Lower lobe of right lung (tissue), 2 donors: ENCODE data around the gene PPIL6. TPM values are rescaled to one million over a fixed set of nuclear protein-coding genes. Genes with fewer than 3 reads are reported as not detected.

Experiments
- ATAC-seq, 2 donors: fragments of 200-7000 bp; cut with Tn5 transposase; one replicate each; pipeline ENCODE4 v1.9.1; 2020 to 2022; ENCODE audit warnings: mild to moderate bottlenecking in 2 of 2, moderate library complexity in 2 of 2
- DNase-seq: peaks from one replicate; pipeline ENCODE4 v3.0.0-alpha.2; 2020
- H3K27ac ChIP-seq: fragments of 200-600 bp; one replicate; pipeline ENCODE4 v1.8.0; 2022
- H3K27me3 ChIP-seq: fragments of 200-600 bp; one replicate; pipeline ENCODE4 v1.8.0; 2022; ENCODE audit warnings: low read depth
- H3K36me3 ChIP-seq: fragments of 200-600 bp; one replicate; pipeline ENCODE4 v1.8.0; 2022; ENCODE audit warnings: mild to moderate bottlenecking
- H3K4me1 ChIP-seq: fragments of 200-600 bp; one replicate; pipeline ENCODE4 v1.8.0; 2022
- H3K4me3 ChIP-seq: fragments of 200-600 bp; one replicate; pipeline ENCODE4 v1.8.0; 2022; ENCODE audit warnings: mild to moderate bottlenecking
- H3K9me3 ChIP-seq: fragments of 200-600 bp; one replicate; pipeline ENCODE4 v1.8.0; 2022
- CTCF ChIP-seq: fragments of 200-600 bp; IDR thresholded peaks from one replicate; pipeline ENCODE4 v1.8.0; 2022; ENCODE audit warnings: antibody characterized with exemption, mild to moderate bottlenecking
- intact Hi-C: fragments of 100-400 bp; cut with DNase I; formaldehyde crosslinking; loops from one replicate; pipeline ENCODE4 v1.11.0; 2022
- total RNA-seq: library from RNA; stranded (reverse); fragmentation: NEBNext Ultra II Directional; extraction: Animal tissue kit (Norgen Biotek cat#: 25700); gene quantifications from one replicate; pipeline ENCODE4 v1.2.1, GENCODE V29; 2021
- donor health status: DM: no; HTN: yes; CAD: no; lungs with severe emphysema.

The PPIL6 gene
- total RNA-seq, 1 donor from 2014 or later = 10.6 TPM

- no peak for TF ChIP-seq CTCF
- intact Hi-C loops = no loop called here
- Histone ChIP-seq H3K4me3 (no peak overlapping the region), H3K27ac (no peak overlapping the region), H3K4me1 (no peaks in the 10 kb centered on the region), H3K27me3 (no peaks in the 10 kb centered on the region), H3K36me3 (no peaks in the 10 kb centered on the region), H3K9me3 (no peaks in the 10 kb centered on the region)
- ATAC-seq = no peak
- DNase-seq = no peak
Observed at GRCh38 chr6:109393157-109393885, 47.1 kb downstream of the PPIL6 start.

GRCh38 chr6:109389650-109390274, 50.7 kb downstream of the PPIL6 start:
- Histone ChIP-seq H3K27me3 (no peaks in the 10 kb centered on the region), H3K36me3 (no peaks in the 10 kb centered on the region), H3K27ac (peak overlapping the region; percentile 41), H3K4me1 (peaks cover 3% of the 10 kb centered on the region), H3K4me3 (no peak overlapping the region), H3K9me3 (no peaks in the 10 kb centered on the region)
- no peak for ATAC-seq
- intact Hi-C loops = no loop called here
- no peak for TF ChIP-seq CTCF
- DNase-seq = no peak

- Histone ChIP-seq H3K27me3 (no peaks in the 10 kb centered on the region), H3K4me3 (no peak overlapping the region), H3K4me1 (peaks cover 18% of the 10 kb centered on the region), H3K9me3 (no peaks in the 10 kb centered on the region), H3K36me3 (no peaks in the 10 kb centered on the region), H3K27ac (no peak overlapping the region)
- TF ChIP-seq CTCF = no peak
- DNase-seq (no peak), ATAC-seq (no peak)
- intact Hi-C loops = no loop called here
Observed at GRCh38 chr6:109388265-109388664, 52.2 kb downstream of the PPIL6 start.

GRCh38 chr6:109383438-109383940, 56.9 kb downstream of the PPIL6 start:
- Histone ChIP-seq H3K27me3 (no peaks in the 10 kb centered on the region), H3K9me3 (no peaks in the 10 kb centered on the region), H3K36me3 (peaks cover 3% of the 10 kb centered on the region), H3K27ac (peak overlapping the region; percentile 99), H3K4me1 (peaks cover 41% of the 10 kb centered on the region), H3K4me3 (peak overlapping the region; percentile 88)
- intact Hi-C loops = no loop called here
- DNase-seq (no peak), ATAC-seq (no peak)
- no peak for TF ChIP-seq CTCF

- no peaks in the 10 kb centered on the region for H3K27me3 ChIP-seq
- ATAC-seq (peak; percentile 94), DNase-seq (peak; percentile 96)
- H3K4me3 ChIP-seq = peak overlapping the region; percentile 88
- H3K9me3 ChIP-seq = no peaks in the 10 kb centered on the region
- intact Hi-C loops = no loop called here
- peaks cover 46% of the 10 kb centered on the region for H3K4me1 ChIP-seq
- TF ChIP-seq CTCF = peak; percentile 58
- peak overlapping the region; percentile 99 for H3K27ac ChIP-seq
- H3K36me3 ChIP-seq = peaks cover 9% of the 10 kb centered on the region
Observed at GRCh38 chr6:109382576-109383437, 57.6 kb downstream of the PPIL6 start.
